ENCODE measurements around the gene VEZT. TPM values are rescaled to one million over a fixed set of nuclear protein-coding genes. Genes with fewer than 3 reads are reported as not detected.

VEZT gene
- total RNA-seq, 4 donors from 2014 or later: 82.1 to 141 (median 85.4) TPM

GRCh38 chr12:95185072-95185471 lies 32.5 kb upstream of the VEZT start:
- WGBS, 2 donors (ENCODE audit: low coverage in 1 of 2): 72% methylated on average over 6 of the region's 8 CpGs; no CpG with 5 or more reads in 1 of the 2 donors
- TF ChIP-seq POLR2AphosphoS5 (IDR thresholded peaks at IDR 0.05) (no peak), CTCF (IDR thresholded peaks at IDR 0.05) (no peak), POLR2A (IDR thresholded peaks at IDR 0.05) (no peak), EP300 (IDR thresholded peaks at IDR 0.05) (no peak)
- no peaks in the 10 kb centered on the region for H3K27me3 ChIP-seq
- no peak overlapping the region for H3K4me3 ChIP-seq
- no peak for ATAC-seq
- no peaks in the 10 kb centered on the region for H3K4me1 ChIP-seq
- H3K9me3 ChIP-seq: no peaks in the 10 kb centered on the region
- H3K27ac ChIP-seq: no peak overlapping the region
- peaks cover 0 to 4% of the 10 kb centered on the region in 2 donors for H3K36me3 ChIP-seq

- Histone ChIP-seq H3K4me3 (no peak overlapping the region), H3K4me1 (no peaks in the 10 kb centered on the region), H3K9me3 (no peaks in the 10 kb centered on the region), H3K36me3 (peaks cover 0 to 4% of the 10 kb centered on the region in 2 donors), H3K27me3 (no peaks in the 10 kb centered on the region), H3K27ac (no peak overlapping the region)
- TF ChIP-seq EP300 (IDR thresholded peaks at IDR 0.05): no peak
- TF ChIP-seq POLR2AphosphoS5 (IDR thresholded peaks at IDR 0.05): no peak
- TF ChIP-seq POLR2A (IDR thresholded peaks at IDR 0.05): no peak
- no peak for TF ChIP-seq CTCF (IDR thresholded peaks at IDR 0.05)
- no peak for ATAC-seq
These were observed 31.8 kb upstream of the VEZT start for GRCh38 chr12:95185854-95186253.

- ATAC-seq: no peak
- no peak overlapping the region for H3K27ac ChIP-seq
- TF ChIP-seq EP300 (IDR thresholded peaks at IDR 0.05) (no peak), POLR2A (IDR thresholded peaks at IDR 0.05) (no peak), POLR2AphosphoS5 (IDR thresholded peaks at IDR 0.05) (no peak), CTCF (IDR thresholded peaks at IDR 0.05) (no peak)
- H3K36me3 ChIP-seq: peaks cover 0 to 4% of the 10 kb centered on the region in 2 donors
- no peaks in the 10 kb centered on the region for H3K9me3 ChIP-seq
- no peaks in the 10 kb centered on the region for H3K27me3 ChIP-seq
- no peaks in the 10 kb centered on the region for H3K4me1 ChIP-seq
- WGBS, 2 donors (ENCODE audit: low coverage in 1 of 2): 76 to 91% methylated on average over 5 of the region's 5 CpGs
- H3K4me3 ChIP-seq: no peak overlapping the region
These were observed 29.7 kb upstream of the VEZT start for GRCh38 chr12:95187865-95188415.

GRCh38 chr12:95191060-95191696 lies 26.4 kb upstream of the VEZT start:
- no peak for TF ChIP-seq POLR2AphosphoS5 (IDR thresholded peaks at IDR 0.05)
- no peak for TF ChIP-seq POLR2A (IDR thresholded peaks at IDR 0.05)
- no peak for TF ChIP-seq CTCF (IDR thresholded peaks at IDR 0.05)
- no peak for TF ChIP-seq EP300 (IDR thresholded peaks at IDR 0.05)
- Histone ChIP-seq H3K27ac (no peak overlapping the region), H3K4me3 (no peak overlapping the region), H3K36me3 (no peaks in the 10 kb centered on the region), H3K9me3 (no peaks in the 10 kb centered on the region), H3K27me3 (no peaks in the 10 kb centered on the region), H3K4me1 (no peaks in the 10 kb centered on the region)
- ATAC-seq: peak; percentile 10
- 57 to 90% methylated on average over 1 of the region's 1 CpG for WGBS, 2 donors (ENCODE audit: low coverage in 1 of 2)

- Histone ChIP-seq H3K9me3 (no peaks in the 10 kb centered on the region), H3K27me3 (no peaks in the 10 kb centered on the region), H3K27ac (no peak overlapping the region), H3K4me3 (no peak overlapping the region), H3K36me3 (no peaks in the 10 kb centered on the region), H3K4me1 (no peaks in the 10 kb centered on the region)
- TF ChIP-seq POLR2A (IDR thresholded peaks at IDR 0.05): no peak
- no peak for TF ChIP-seq POLR2AphosphoS5 (IDR thresholded peaks at IDR 0.05)
- TF ChIP-seq CTCF (IDR thresholded peaks at IDR 0.05): no peak
- no peak for TF ChIP-seq EP300 (IDR thresholded peaks at IDR 0.05)
- no peak for ATAC-seq
These were observed 25.3 kb upstream of the VEZT start for GRCh38 chr12:95192271-95192670.

All from gastroesophageal sphincter (tissue), 4 donors.